ENCODE measurements around the gene LGR6. TPM values are rescaled to one million over a fixed set of nuclear protein-coding genes. Genes with fewer than 3 reads are reported as not detected.

LGR6 gene
- total RNA-seq, 2 donors from 2014 or later = 76.6 to 99.0 TPM

DNA sequence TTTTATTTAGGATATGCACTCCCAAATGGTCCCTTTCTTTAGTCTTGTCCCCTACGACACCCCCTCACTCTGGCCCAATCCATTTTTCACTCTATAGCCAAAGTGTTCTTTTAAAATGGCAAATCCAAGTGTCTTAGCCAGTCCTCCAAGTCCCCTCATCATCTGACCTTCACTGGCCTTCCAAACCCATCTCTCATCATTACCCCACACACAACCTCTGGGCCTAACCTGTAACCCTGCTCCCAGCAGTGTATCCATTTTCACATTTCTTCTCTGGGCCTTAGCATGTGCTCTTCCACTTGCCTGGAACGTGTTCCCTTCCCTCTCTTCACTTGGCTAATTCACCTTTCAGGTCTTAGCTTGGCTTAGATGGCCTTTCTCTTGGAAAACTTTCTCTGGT lies 42.6 kb upstream of the LGR6 start:
- peaks cover 3 to 7% of the 10 kb centered on the region in 2 donors for H3K4me1 ChIP-seq (ENCODE audit: control insufficient read depth in 1 of 2, low read depth in 2 of 2)
- ATAC-seq (ENCODE audit: insufficient number of reproducible peaks, low FRiP score, low read depth) = no peak

GRCh38 chr1:202152399-202152798 lies 41.2 kb upstream of the LGR6 start:
- ATAC-seq (ENCODE audit: insufficient number of reproducible peaks, low FRiP score, low read depth) (no peak), DNase-seq (ENCODE audit: low spot score) (no peak)
- H3K27me3 ChIP-seq (replicated peaks; ENCODE audit: insufficient read depth) = no peaks in the 10 kb centered on the region
- TF ChIP-seq, protein P1, sequence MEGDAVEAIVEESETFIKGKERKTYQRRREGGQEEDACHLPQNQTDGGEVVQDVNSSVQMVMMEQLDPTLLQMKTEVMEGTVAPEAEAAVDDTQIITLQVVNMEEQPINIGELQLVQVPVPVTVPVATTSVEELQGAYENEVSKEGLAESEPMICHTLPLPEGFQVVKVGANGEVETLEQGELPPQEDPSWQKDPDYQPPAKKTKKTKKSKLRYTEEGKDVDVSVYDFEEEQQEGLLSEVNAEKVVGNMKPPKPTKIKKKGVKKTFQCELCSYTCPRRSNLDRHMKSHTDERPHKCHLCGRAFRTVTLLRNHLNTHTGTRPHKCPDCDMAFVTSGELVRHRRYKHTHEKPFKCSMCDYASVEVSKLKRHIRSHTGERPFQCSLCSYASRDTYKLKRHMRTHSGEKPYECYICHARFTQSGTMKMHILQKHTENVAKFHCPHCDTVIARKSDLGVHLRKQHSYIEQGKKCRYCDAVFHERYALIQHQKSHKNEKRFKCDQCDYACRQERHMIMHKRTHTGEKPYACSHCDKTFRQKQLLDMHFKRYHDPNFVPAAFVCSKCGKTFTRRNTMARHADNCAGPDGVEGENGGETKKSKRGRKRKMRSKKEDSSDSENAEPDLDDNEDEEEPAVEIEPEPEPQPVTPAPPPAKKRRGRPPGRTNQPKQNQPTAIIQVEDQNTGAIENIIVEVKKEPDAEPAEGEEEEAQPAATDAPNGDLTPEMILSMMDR (IDR thresholded peaks at IDR 0.05) = no peak
- H3K4me3 ChIP-seq = no peak overlapping the region
- H3K9me3 ChIP-seq = no peaks in the 10 kb centered on the region
- H3K27ac ChIP-seq = no peak overlapping the region
- H3K36me3 ChIP-seq = no peaks in the 10 kb centered on the region
- H3K4me1 ChIP-seq (ENCODE audit: control insufficient read depth in 1 of 2, low read depth in 2 of 2) = peaks cover 3 to 7% of the 10 kb centered on the region in 2 donors

More for the DNA sequence above, 42.6 kb upstream of the LGR6 start:
- H3K27me3 ChIP-seq (replicated peaks; ENCODE audit: insufficient read depth) = no peaks in the 10 kb centered on the region
- H3K9me3 ChIP-seq = no peaks in the 10 kb centered on the region
- DNase-seq (ENCODE audit: low spot score) = no peak
- H3K4me3 ChIP-seq = no peak overlapping the region
- H3K36me3 ChIP-seq = no peaks in the 10 kb centered on the region
- H3K27ac ChIP-seq = no peak overlapping the region
- TF ChIP-seq, protein P1 (IDR thresholded peaks at IDR 0.05) = no peak

GRCh38 chr1:202153284-202153683 lies 40.3 kb upstream of the LGR6 start:
- TF ChIP-seq, protein P1 (IDR thresholded peaks at IDR 0.05) = no peak
- no peaks in the 10 kb centered on the region for H3K36me3 ChIP-seq
- no peaks in the 10 kb centered on the region for H3K9me3 ChIP-seq
- no peaks in the 10 kb centered on the region for H3K27me3 ChIP-seq (replicated peaks; ENCODE audit: insufficient read depth)
- DNase-seq (ENCODE audit: low spot score) (no peak), ATAC-seq (ENCODE audit: insufficient number of reproducible peaks, low FRiP score, low read depth) (no peak)
- H3K4me1 ChIP-seq (ENCODE audit: control insufficient read depth in 1 of 2, low read depth in 2 of 2) = peaks cover 3 to 7% of the 10 kb centered on the region in 2 donors
- no peak overlapping the region for H3K27ac ChIP-seq
- H3K4me3 ChIP-seq = no peak overlapping the region

GRCh38 chr1:202154148-202154765 lies 39.3 kb upstream of the LGR6 start:
- Histone ChIP-seq H3K27me3 (replicated peaks; ENCODE audit: insufficient read depth) (no peaks in the 10 kb centered on the region), H3K4me1 (ENCODE audit: control insufficient read depth in 1 of 2, low read depth in 2 of 2) (peaks cover 3 to 7% of the 10 kb centered on the region in 2 donors), H3K9me3 (no peaks in the 10 kb centered on the region), H3K36me3 (no peaks in the 10 kb centered on the region), H3K4me3 (no peak overlapping the region), H3K27ac (no peak overlapping the region)
- DNase-seq (ENCODE audit: low spot score) (no peak), ATAC-seq (ENCODE audit: insufficient number of reproducible peaks, low FRiP score, low read depth) (no peak)
- TF ChIP-seq, protein P1 (IDR thresholded peaks at IDR 0.05) = no peak

- TF ChIP-seq, protein P1 (IDR thresholded peaks at IDR 0.05) = peak; percentile 21
- Histone ChIP-seq H3K4me3 (no peak overlapping the region), H3K27ac (no peak overlapping the region), H3K27me3 (replicated peaks; ENCODE audit: insufficient read depth) (no peaks in the 10 kb centered on the region), H3K4me1 (ENCODE audit: control insufficient read depth in 1 of 2, low read depth in 2 of 2) (peaks cover 3 to 7% of the 10 kb centered on the region in 2 donors), H3K9me3 (no peaks in the 10 kb centered on the region), H3K36me3 (no peaks in the 10 kb centered on the region)
- DNase-seq (ENCODE audit: low spot score) (no peak), ATAC-seq (ENCODE audit: insufficient number of reproducible peaks, low FRiP score, low read depth) (no peak)
Observed at GRCh38 chr1:202154766-202155477, 38.7 kb upstream of the LGR6 start.

All from thoracic aorta (tissue), 2 donors.